SK-N-SH (cell line): Measurements from ENCODE around the gene MT1M. TPM values are rescaled to one million over a fixed set of nuclear protein-coding genes. Genes with fewer than 3 reads are reported as not detected.

ENCODE experiments used
- CTCF ChIA-PET: fragments of 300-600, 350-600 bp; formaldehyde crosslinking; extraction: SDS; loops from one replicate; lab custom pipeline; 2021; lab: Yijun Ruan, JAX
- POLR2A ChIA-PET: fragments of 350-600 bp; sonication (Branson Sonifier 250); formaldehyde crosslinking; extraction: SDS; loops from one replicate; lab custom pipeline; 2020; ENCODE audit warnings: antibody characterized with exemption, inconsistent platforms; lab: Yijun Ruan, JAX
- DNase-seq: peaks from one replicate; pipeline ENCODE4 v3.0.0; 2012
- H2AFZ ChIP-seq: fragments of 200-600 bp; sonication (generic); 2 replicates; pipeline ENCODE4 v1.8.1; 2016; ENCODE audit warnings: antibody characterized with exemption, mild to moderate bottlenecking, low read depth
- H3F3A ChIP-seq: fragments of 200-600 bp; sonication (generic); replicated peaks from 2 replicates; pipeline ENCODE3; 2016; ENCODE audit warnings: antibody characterized with exemption, mild to moderate bottlenecking; ENCODE audit not compliant: insufficient read depth
- H3K27ac ChIP-seq, 2 experiments: fragments of 200-500 bp in 1 of 2; fragments of 200-600 bp in 1 of 2; sonication (Bioruptor generic) in 1 of 2; sonication (generic), shearing (Covaris generic) in 1 of 2; 2 replicates each; pipeline versions ENCODE4 v1.5.1 to v1.6.1; 2014 to 2016; ENCODE audit warnings: low read depth in 2 of 2, inconsistent platforms in 1 of 2, low read length in 1 of 2, mild to moderate bottlenecking in 1 of 2, mixed read lengths in 1 of 2
- H3K27me3 ChIP-seq: fragments of 200-600 bp; sonication (generic), shearing (Covaris generic); 2 replicates; pipeline ENCODE4 v1.6.1; 2016; ENCODE audit warnings: mixed run types; ENCODE audit not compliant: insufficient read depth
- H3K36me3 ChIP-seq, 2 experiments: fragments of 200-500 bp in 1 of 2; fragments of 200-600 bp in 1 of 2; sonication (Bioruptor generic) in 1 of 2; sonication (generic) in 1 of 2; replicated peaks in 1 of 2; 2 replicates each; pipeline versions ENCODE3 to v1.5.1; 2014 to 2016; ENCODE audit warnings: low read length in 1 of 2, mild to moderate bottlenecking in 1 of 2; ENCODE audit not compliant: insufficient read depth in 2 of 2, control insufficient read depth in 1 of 2
- H3K4me1 ChIP-seq, 2 experiments: fragments of 200-500 bp in 1 of 2; fragments of 200-600 bp in 1 of 2; sonication (Bioruptor generic) in 1 of 2; sonication (generic), shearing (Covaris generic) in 1 of 2; 2 replicates each; pipeline versions ENCODE4 v1.5.1 to v1.6.1; 2014 to 2016; ENCODE audit warnings: low read depth in 1 of 2, low read length in 1 of 2, mixed run types in 1 of 2; ENCODE audit not compliant: insufficient read depth in 2 of 2, control insufficient read depth in 1 of 2
- H3K4me2 ChIP-seq: fragments of 200-600 bp; sonication (generic), shearing (Covaris generic); 2 replicates; pipeline ENCODE4 v1.6.1; 2017; ENCODE audit warnings: mixed run types
- H3K4me3 ChIP-seq, 2 experiments: fragments of 200-500 bp in 1 of 2; fragments of 200-600 bp in 1 of 2; sonication (Bioruptor generic) in 1 of 2; sonication (generic), shearing (Covaris generic) in 1 of 2; 2 replicates each; pipeline versions ENCODE4 v1.5.1 to v1.8.1; 2014 to 2016; ENCODE audit warnings: low read depth in 2 of 2, inconsistent platforms in 1 of 2, low read length in 1 of 2, mild to moderate bottlenecking in 1 of 2, mixed read lengths in 1 of 2, moderate library complexity in 1 of 2
- H3K79me2 ChIP-seq: fragments of 200-600 bp; sonication (generic); 2 replicates; pipeline ENCODE4 v1.8.1; 2017; ENCODE audit warnings: mild to moderate bottlenecking; ENCODE audit not compliant: insufficient read depth
- H3K9ac ChIP-seq: fragments of 200-600 bp; sonication (generic); 2 replicates; pipeline ENCODE4 v1.6.1; 2017; ENCODE audit warnings: mixed run types
- H3K9me2 ChIP-seq: fragments of 200-600 bp; sonication (generic); 2 replicates; pipeline ENCODE4 v1.6.1; 2017; ENCODE audit warnings: mixed run types
- H3K9me3 ChIP-seq: fragments of 200-600 bp; sonication (generic); 2 replicates; pipeline ENCODE4 v1.6.1; 2017; ENCODE audit warnings: mixed run types, mild to moderate bottlenecking, moderate library complexity
- H4K20me1 ChIP-seq: fragments of 200-600 bp; sonication (generic); 2 replicates; pipeline ENCODE4 v1.6.1; 2017; ENCODE audit warnings: mild to moderate bottlenecking, mixed run types; ENCODE audit not compliant: insufficient read depth
- ELF1 ChIP-seq: IDR thresholded peaks from 2 replicates; pipeline ENCODE4 v1.4.0; 2012
- FOXM1 ChIP-seq: IDR thresholded peaks from 2 replicates; pipeline ENCODE4 v1.4.0; 2012; ENCODE audit warnings: low read depth, mild to moderate bottlenecking
- GABPA ChIP-seq: IDR thresholded peaks from 2 replicates; pipeline ENCODE4 v1.4.0; 2012; ENCODE audit warnings: low read depth, mild to moderate bottlenecking
- GATA2 ChIP-seq: sonication (generic); formaldehyde crosslinking; IDR thresholded peaks from 2 replicates; pipeline ENCODE4 v1.5.0; 2020; ENCODE audit warnings: mild to moderate bottlenecking, missing genetic modification reagents
- MAX ChIP-seq: IDR thresholded peaks from 2 replicates; pipeline ENCODE4 v1.4.0; 2012; ENCODE audit warnings: low read depth
- MXI1 ChIP-seq: IDR thresholded peaks from 2 replicates; pipeline ENCODE4 v1.6.1; 2012; ENCODE audit warnings: mild to moderate bottlenecking, low read depth, low read length, improper control_type of control experiment
- NFIC ChIP-seq: IDR thresholded peaks from 2 replicates; pipeline ENCODE4 v1.4.0; 2012; ENCODE audit warnings: borderline replicate concordance
- POLR2AphosphoS5 ChIP-seq: IDR thresholded peaks from 2 replicates; pipeline ENCODE4 v1.6.1; 2012; ENCODE audit warnings: low read depth, low read length
- RAD21 ChIP-seq: IDR thresholded peaks from 2 replicates; pipeline ENCODE4 v1.6.1; 2012; ENCODE audit warnings: mild to moderate bottlenecking, low read length
- SIN3A ChIP-seq: IDR thresholded peaks from 2 replicates; pipeline ENCODE4 v1.6.1; 2012; ENCODE audit warnings: low read depth, mild to moderate bottlenecking, low read length, moderate library complexity, borderline replicate concordance
- TEAD4 ChIP-seq: IDR thresholded peaks from 2 replicates; pipeline ENCODE4 v1.4.0; 2012; ENCODE audit warnings: mild to moderate bottlenecking, borderline replicate concordance; ENCODE audit not compliant: insufficient read depth
- USF1 ChIP-seq: IDR thresholded peaks from 2 replicates; pipeline ENCODE4 v1.4.0; 2012; ENCODE audit warnings: low read depth, borderline replicate concordance
- WGBS: methylation state at CpG from one replicate; pipeline ENCODE4 v1.1.6; 2017; ENCODE audit warnings: low lambda C conversion rate; 5-methylcytosine and 5-hydroxymethylcytosine counted together
- polyA plus RNA-seq, 3 experiments: library from polyadenylated mRNA; depleted of rRNA; stranded (reverse); fragments of >200 nt; gene quantifications; 2 replicates each; pipeline ENCODE4 v1.2.3, GENCODE V29; 2012

Gene MT1M
- polyA plus RNA-seq, 1 of the 3 experiments (the other 2 are of a cell fraction) = 1.3 TPM

- Histone ChIP-seq H3K27ac (peak overlapping the region; percentile 77 to 96), H3K27me3 (no peaks in the 10 kb centered on the region), H3K9me2 (no peaks in the 10 kb centered on the region), H3K4me3 (peak overlapping the region; percentile 72 to 94; a peak in 3 of 4 replicates), H3K4me2 (peak overlapping the region; percentile 88), H3K9ac (peak overlapping the region; percentile 90), H4K20me1 (no peaks in the 10 kb centered on the region; the same call in 1 of the 2 replicates), H3K4me1 (peaks cover 46 to 51% of the 10 kb centered on the region in 2 experiments; a peak in 3 of 4 replicates), H3F3A (peaks cover 76% of the 10 kb centered on the region), H3K9me3 (no peaks in the 10 kb centered on the region), H3K36me3 (no peaks in the 10 kb centered on the region), H3K79me2 (peaks cover 30% of the 10 kb centered on the region), H2AFZ (peak overlapping the region; percentile 12; the same call in 1 of the 2 replicates)
- no peak for TF ChIP-seq MXI1
- TF ChIP-seq RAD21 = no peak
- TF ChIP-seq SIN3A = peak; percentile 11; the same call in 1 of the 2 replicates
- TF ChIP-seq POLR2AphosphoS5 = peak; percentile 48; the same call in 1 of the 2 replicates
- TF ChIP-seq MAX = peak; percentile 53
- TF ChIP-seq TEAD4 = no peak
- TF ChIP-seq GATA2 (CRISPR knock-in tag) = no peak
- 0 out of 2 replicates have a peak, but pooled peaks have one; percentile 7 for TF ChIP-seq GABPA
- WGBS = 38% methylated on average over 10 of the region's 10 CpGs
- DNase-seq = no peak
- ChIA-PET CTCF (interaction anchor here (0.9 to 1.8 kb wide), 3 partner anchors 10 to 92 kb away, joined by 4 to 8 read pairs (median 7); no protein-coding TSS in a partner anchor), POLR2A (interaction anchor here (0.7 to 1.5 kb wide), 2 partner anchors 20 to 73 kb away, joined by 3 to 6 read pairs; partner anchors contain the start of gene MT1X)
Measured at GRCh38 chr16:56610017-56610608, 22.3 kb upstream of the MT1M start.

DNA sequence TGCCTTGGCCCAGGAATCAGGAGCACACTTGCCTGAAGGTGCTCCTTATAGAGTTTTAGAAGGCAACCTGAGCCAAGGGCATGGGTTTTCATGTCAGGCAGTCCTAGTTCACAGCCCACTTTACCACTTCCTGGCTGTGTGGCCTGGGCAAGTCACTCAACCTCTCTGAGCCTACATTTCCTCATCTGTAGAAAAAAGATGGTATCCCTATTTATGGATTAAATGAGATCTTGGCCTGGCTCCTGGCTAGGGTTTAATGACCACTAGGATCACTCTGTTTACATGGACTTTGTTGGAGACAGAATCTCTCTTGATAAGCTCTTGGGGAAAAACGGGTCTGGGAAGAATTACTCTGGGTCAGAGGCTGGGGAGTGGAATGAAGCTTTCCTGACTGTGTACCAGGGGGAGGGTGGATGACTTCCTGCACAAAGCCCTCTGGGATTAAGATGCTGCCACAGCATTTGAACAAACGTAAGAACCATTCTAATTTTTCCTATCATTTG lies 21.8 kb upstream of the MT1M start:
- WGBS = 78% methylated on average over 2 of the region's 2 CpGs
- no peak for DNase-seq
- peaks cover 46 to 56% of the 10 kb centered on the region in 2 experiments; a peak in 3 of 4 replicates for H3K4me1 ChIP-seq
- H3K79me2 ChIP-seq = peaks cover 30% of the 10 kb centered on the region
- H3K4me2 ChIP-seq = peak overlapping the region; percentile 88
- no peaks in the 10 kb centered on the region for H3K9me2 ChIP-seq
- H4K20me1 ChIP-seq = no peaks in the 10 kb centered on the region; the same call in 1 of the 2 replicates
- ChIA-PET CTCF (interaction anchor here (0.9 to 1.8 kb wide), 2 partner anchors 10 to 91 kb away, joined by 4 to 8 read pairs; no protein-coding TSS in a partner anchor), POLR2A (interaction anchor here (1.5 kb wide), 1 partner anchor 72 kb away, joined by 6 read pairs; the partner anchor contains the start of gene MT1X)
- no peaks in the 10 kb centered on the region for H3K9me3 ChIP-seq
- H3K36me3 ChIP-seq = no peaks in the 10 kb centered on the region
- H3F3A ChIP-seq = peaks cover 71% of the 10 kb centered on the region
- no peak overlapping the region for H2AFZ ChIP-seq
- H3K4me3 ChIP-seq = peak overlapping the region in 1 of 2 experiments; percentile 94; a peak in 2 of 4 replicates
- no peaks in the 10 kb centered on the region for H3K27me3 ChIP-seq
- TF ChIP-seq NFIC (no peak), FOXM1 (no peak), ELF1 (peak; percentile 13; the same call in 1 of the 2 replicates), USF1 (no peak)
- H3K27ac ChIP-seq = peak overlapping the region; percentile 77 to 96
- H3K9ac ChIP-seq = peak overlapping the region; percentile 90
